ENCODE data around the gene MRNIP. TPM values are rescaled to one million over a fixed set of nuclear protein-coding genes. Genes with fewer than 3 reads are reported as not detected.
"Not testable (repeated sequence)": the region's sequence is repeated elsewhere in the genome, so short reads cannot be mapped to it uniquely, and the experiment has no call there.

MRNIP gene
- total RNA-seq, 2 experiments from 2014 or later, result 16.2 to 16.3 TPM

GRCh38 chr5:179794171-179794570 is 64.4 kb downstream of the MRNIP start:
- intact Hi-C loops (cut with micrococcal nuclease), result no loop called here
- Mint-ChIP-seq H3K27me3 (ENCODE audit: low read depth) (no peaks in the 10 kb centered on the region), H3K4me3 (no peak overlapping the region), H3K36me3 (ENCODE audit: low read depth) (peaks cover 2% of the 10 kb centered on the region), H3K4me1 (ENCODE audit: low read depth) (peaks cover 23% of the 10 kb centered on the region), H3K27ac (no peak overlapping the region), H3K9me3 (peaks cover 1% of the 10 kb centered on the region)
- CTCF ChIA-PET, result interaction anchor here (1.1 to 2.0 kb wide), 4 partner anchors 27 to 33 kb away, joined by 3 to 9 read pairs (median 4); no protein-coding TSS in a partner anchor
- no peak for DNase-seq

GRCh38 chr5:179793468-179794139 is 65.0 kb downstream of the MRNIP start, which contains the start of gene LTC4S:
LTC4S (plus strand) TSS chr5:179793986; CDS start chr5:179794081, 95 bp downstream.
- no peak within 1 kb of the TSS for H3K27ac Mint-ChIP-seq
- CTCF ChIA-PET, result interaction anchor here (0.6 to 2.6 kb wide), 6 partner anchors 8 to 296 kb away, joined by 3 to 11 read pairs (median 4); no protein-coding TSS in a partner anchor

GRCh38 chr5:179792612-179793467 is 65.8 kb downstream of the MRNIP start:
- peaks cover 2% of the 10 kb centered on the region for H3K36me3 Mint-ChIP-seq (ENCODE audit: low read depth)
- intact Hi-C loops (cut with micrococcal nuclease), result no loop called here
- H3K9me3 Mint-ChIP-seq, result peaks cover 1% of the 10 kb centered on the region
- no peak overlapping the region for H3K4me3 Mint-ChIP-seq
- H3K4me1 Mint-ChIP-seq (ENCODE audit: low read depth), result peaks cover 23% of the 10 kb centered on the region
- CTCF ChIA-PET, result interaction anchor here (0.6 to 2.6 kb wide), 4 partner anchors 9 to 297 kb away, joined by 3 to 11 read pairs (median 6); no protein-coding TSS in a partner anchor
- DNase-seq, result no peak
- no peak overlapping the region for H3K27ac Mint-ChIP-seq
- H3K27me3 Mint-ChIP-seq (ENCODE audit: low read depth), result no peaks in the 10 kb centered on the region

More at GRCh38 chr5:179793468-179794139, 65.0 kb downstream of the MRNIP start, which contains the start of gene LTC4S:
- peak; percentile 52 for DNase-seq
- peaks cover 2% of the 10 kb centered on the region for H3K36me3 Mint-ChIP-seq (ENCODE audit: low read depth)
- peaks cover 1% of the 10 kb centered on the region for H3K9me3 Mint-ChIP-seq
- intact Hi-C loops (cut with micrococcal nuclease), result no loop called here
- no peaks in the 10 kb centered on the region for H3K27me3 Mint-ChIP-seq (ENCODE audit: low read depth)
- H3K4me3 Mint-ChIP-seq, result peak within 1 kb of the TSS; percentile 64
- H3K4me1 Mint-ChIP-seq (ENCODE audit: low read depth), result peaks cover 23% of the 10 kb centered on the region

- DNase-seq, result no peak
- intact Hi-C loops (cut with micrococcal nuclease), result no loop called here
- Mint-ChIP-seq H3K36me3 (ENCODE audit: low read depth) (peaks cover 2% of the 10 kb centered on the region), H3K27me3 (ENCODE audit: low read depth) (no peaks in the 10 kb centered on the region), H3K9me3 (peaks cover 1% of the 10 kb centered on the region), H3K4me1 (ENCODE audit: low read depth) (peaks cover 23% of the 10 kb centered on the region), H3K27ac (no peak overlapping the region), H3K4me3 (no peak overlapping the region)
- CTCF ChIA-PET, result interaction anchor here (0.7 to 2.6 kb wide), 2 partner anchors 10 to 221 kb away, joined by 3 to 11 read pairs; no protein-coding TSS in a partner anchor
Observed at GRCh38 chr5:179791881-179792611, 66.6 kb downstream of the MRNIP start.

- H3K27ac Mint-ChIP-seq; H3K4me3 Mint-ChIP-seq; intact Hi-C loops (cut with micrococcal nuclease); H3K9me3 Mint-ChIP-seq; DNase-seq; H3K36me3 Mint-ChIP-seq (ENCODE audit: low read depth); H3K27me3 Mint-ChIP-seq (ENCODE audit: low read depth): not testable (repeated sequence)
- peaks cover 13% of the 10 kb centered on the region for H3K4me1 Mint-ChIP-seq (ENCODE audit: low read depth)
- CTCF ChIA-PET, result interaction anchor here (0.6 to 2.1 kb wide), 4 partner anchors 12 to 43 kb away, joined by 3 to 5 read pairs (median 4); no protein-coding TSS in a partner anchor
Observed at GRCh38 chr5:179789278-179789677, 69.3 kb downstream of the MRNIP start.

- Mint-ChIP-seq H3K4me3 (no peak overlapping the region), H3K27ac (no peak overlapping the region), H3K36me3 (ENCODE audit: low read depth) (peaks cover 2% of the 10 kb centered on the region), H3K27me3 (ENCODE audit: low read depth) (no peaks in the 10 kb centered on the region), H3K9me3 (peaks cover 1% of the 10 kb centered on the region), H3K4me1 (ENCODE audit: low read depth) (peaks cover 4% of the 10 kb centered on the region)
- CTCF ChIA-PET, result interaction anchor here (0.6 to 2.1 kb wide), 2 partner anchors 13 to 117 kb away, joined by 3 to 5 read pairs; no protein-coding TSS in a partner anchor
- intact Hi-C loops (cut with micrococcal nuclease), result no loop called here
- DNase-seq, result no peak
Observed at GRCh38 chr5:179788193-179788854, 70.3 kb downstream of the MRNIP start.

Small RNA genes lying within 50 kb of the gene (microRNA-seq; reads per million reads assigned to microRNA genes)
- 4.9 reads per million for gene MIR1229 (ENCODE audit: borderline microRNAs expressed, borderline replicate concordance)

Other genes with a start within 250 kb of the MRNIP start
- 100 to 1,000 TPM; 708 to 713 TPM for gene HNRNPH1, start 235.1 kb downstream of the MRNIP start, total RNA-seq
- gene CBY3, start 177.8 kb downstream of the MRNIP start, total RNA-seq, result not detected
- 100 to 1,000 TPM; 398 to 455 TPM for gene CANX, start 159.8 kb downstream of the MRNIP start, total RNA-seq
- gene MAML1, start 126.0 kb downstream of the MRNIP start, total RNA-seq, result 10 to 100 TPM; 20.7 TPM
- gene LTC4S, start 64.8 kb downstream of the MRNIP start, total RNA-seq, result under 1 TPM in 1 of 2 experiments, not detected in 1; 0.79 TPM
- 10 to 100 TPM; 57.7 to 59.9 TPM for gene MGAT4B, start 52.0 kb downstream of the MRNIP start, total RNA-seq
- 100 to 1,000 TPM; 109 to 114 TPM for gene SQSTM1, start 37.9 kb downstream of the MRNIP start, total RNA-seq
- 10 to 100 TPM; 40.2 to 40.4 TPM for gene TBC1D9B, start 49.1 kb upstream of the MRNIP start, total RNA-seq
- gene RNF130, start 212.9 kb upstream of the MRNIP start, total RNA-seq, result 10 to 100 TPM; 10.3 to 11.9 TPM

All from activated naive CD4-positive, alpha-beta T cell treated with anti-CD3 and anti-CD28 coated beads for 36 hours (primary cell).